Liver (tissue), 9 donors: ENCODE data around the gene LRRC2. TPM values are rescaled to one million over a fixed set of nuclear protein-coding genes. Genes with fewer than 3 reads are reported as not detected.
A peak's percentile ranks its signal among the peaks of the same experiment; 100 is the strongest.

Experiments
- DNase-seq: peaks from one replicate; pipeline ENCODE4 v3.0.0-alpha.2; 2017; ENCODE audit warnings: low spot score
- H3K27ac ChIP-seq, 2 donors: one replicate each; pipeline ENCODE4 v1.7.0; 2013; ENCODE audit warnings: inconsistent platforms in 2 of 2, low read length in 2 of 2, control low read depth in 1 of 2, low read depth in 1 of 2, mild to moderate bottlenecking in 1 of 2
- H3K27me3 ChIP-seq, 4 donors: one replicate each; pipeline versions ENCODE4 v1.6.1 to v1.7.0; 2013; ENCODE audit warnings: low read length in 3 of 4, inconsistent platforms in 1 of 4, mild to moderate bottlenecking in 1 of 4, moderate library complexity in 1 of 4; ENCODE audit not compliant: control insufficient read depth in 4 of 4, insufficient read depth in 4 of 4
- H3K36me3 ChIP-seq, 4 donors: one replicate each; pipeline versions ENCODE4 v1.6.1 to v1.7.0; 2013; ENCODE audit warnings: low read length in 3 of 4, mild to moderate bottlenecking in 3 of 4, low read depth in 1 of 4, moderate library complexity in 1 of 4; ENCODE audit not compliant: control insufficient read depth in 4 of 4, insufficient read depth in 3 of 4
- H3K4me1 ChIP-seq, 4 donors: one replicate each; pipeline versions ENCODE4 v1.6.1 to v1.7.0; 2013; ENCODE audit warnings: low read length in 3 of 4, mild to moderate bottlenecking in 3 of 4, moderate library complexity in 1 of 4; ENCODE audit not compliant: control insufficient read depth in 4 of 4, insufficient read depth in 4 of 4
- H3K4me3 ChIP-seq, 3 donors: one replicate each; pipeline versions ENCODE4 v1.6.1 to v1.7.0; 2013; ENCODE audit warnings: low read length in 3 of 3, control low read depth in 1 of 3, low read depth in 1 of 3, mild to moderate bottlenecking in 1 of 3
- H3K9ac ChIP-seq, 2 donors: one replicate each; pipeline ENCODE4 v1.7.0; 2013; ENCODE audit warnings: low read length in 2 of 2, mild to moderate bottlenecking in 2 of 2, moderate library complexity in 2 of 2, control low read depth in 1 of 2, low read depth in 1 of 2
- H3K9me3 ChIP-seq, 4 donors: one replicate each; pipeline versions ENCODE4 v1.6.1 to v1.7.0; 2013; ENCODE audit warnings: low read length in 3 of 4; ENCODE audit not compliant: control insufficient read depth in 4 of 4
- EGR1 ChIP-seq, 2 donors: IDR thresholded peaks; 2 replicates each; pipeline ENCODE4 v1.6.1; 2016 to 2018; ENCODE audit warnings: antibody characterized with exemption in 2 of 2, low read depth in 2 of 2
- FOXA1 ChIP-seq: IDR thresholded peaks from 2 replicates; pipeline ENCODE4 v1.6.1; 2016; ENCODE audit warnings: antibody characterized with exemption
- FOXA2 ChIP-seq: IDR thresholded peaks from 2 replicates; pipeline ENCODE4 v1.6.1; 2016; ENCODE audit warnings: antibody characterized with exemption
- GABPA ChIP-seq, 2 donors: IDR thresholded peaks in 1 of 2; conservative IDR thresholded peaks in 1 of 2; 2 replicates each; pipeline ENCODE4 v1.6.1; 2016; ENCODE audit warnings: antibody characterized with exemption in 2 of 2, mild to moderate bottlenecking in 1 of 2, moderate library complexity in 1 of 2
- HNF4A ChIP-seq, 2 donors: conservative IDR thresholded peaks; 2 replicates each; pipeline ENCODE4 v1.6.1; 2016; ENCODE audit warnings: antibody characterized with exemption in 2 of 2, mild to moderate bottlenecking in 2 of 2
- HNF4G ChIP-seq: IDR thresholded peaks from 2 replicates; pipeline ENCODE4 v1.6.1; 2016; ENCODE audit warnings: antibody characterized with exemption
- JUND ChIP-seq, 2 donors: IDR thresholded peaks; 2 replicates each; pipeline ENCODE4 v1.6.1; 2016; ENCODE audit warnings: antibody characterized with exemption in 2 of 2
- NR2F2 ChIP-seq: IDR thresholded peaks from 2 replicates; pipeline ENCODE4 v1.6.1; 2016; ENCODE audit warnings: antibody characterized with exemption
- RAD21 ChIP-seq, 2 donors: IDR thresholded peaks; 2 replicates each; pipeline ENCODE4 v1.6.1; 2016; ENCODE audit warnings: antibody characterized with exemption in 2 of 2, mild to moderate bottlenecking in 2 of 2
- RXRA ChIP-seq, 2 donors: IDR thresholded peaks; 2 replicates each; pipeline ENCODE4 v1.6.1; 2017 to 2018; ENCODE audit warnings: antibody characterized with exemption in 2 of 2, mild to moderate bottlenecking in 1 of 2
- SP1 ChIP-seq: IDR thresholded peaks from 2 replicates; pipeline ENCODE4 v1.6.1; 2018; ENCODE audit warnings: antibody characterized with exemption, mild to moderate bottlenecking
- TAF1 ChIP-seq: conservative IDR thresholded peaks from 2 replicates; pipeline ENCODE4 v1.6.1; 2016; ENCODE audit warnings: antibody characterized with exemption, mild to moderate bottlenecking
- YY1 ChIP-seq: IDR thresholded peaks from 2 replicates; pipeline ENCODE4 v1.6.1; 2016; ENCODE audit warnings: antibody characterized with exemption, mild to moderate bottlenecking
- whole genome bisulfite sequencing: extraction: QIAGEN DNeasy Blood & Tissue Kit; methylation state at CpG from one replicate; pipeline ENCODE4 v1.1.7; 2013; 5-methylcytosine and 5-hydroxymethylcytosine counted together
- polyA plus RNA-seq, 2 donors: library from polyadenylated mRNA; stranded (reverse) in 1 of 2; unstranded in 1 of 2; fragments of 200-250 nt in 1 of 2; fragments of >200 nt in 1 of 2; fragmentation: Nextera tagmentation in 1 of 2; extraction: Ambion mirVana in 1 of 2; gene quantifications; one replicate each; pipeline versions ENCODE4 v1.2.1 to v1.2.3, GENCODE V29; 2013 to 2015
- total RNA-seq, 2 donors: library from RNA; depleted of rRNA; stranded (reverse); fragments of >200 nt; gene quantifications; one replicate each; pipeline ENCODE4 v1.2.3, GENCODE V29; 2014
- TF ChIP-seq, protein P1 (sequence below): IDR thresholded peaks from 2 replicates; pipeline ENCODE4 v1.6.1; 2016; ENCODE audit warnings: antibody characterized with exemption, mild to moderate bottlenecking
- TF ChIP-seq, protein P2 (sequence below): IDR thresholded peaks from 2 replicates; pipeline ENCODE4 v1.6.1; 2016; ENCODE audit warnings: antibody characterized with exemption
- TF ChIP-seq, protein P3 (sequence below): IDR thresholded peaks from 2 replicates; pipeline ENCODE4 v1.6.1; 2016; ENCODE audit warnings: antibody characterized with exemption
- donor health status: healthy.
- donor health status: healthy.
- donor health status: healthy.
- donor health status: healthy.
- donor health status: healthy.

Gene LRRC2
- total and polyA plus RNA-seq, 4 donors = 0.93 to 7.6 (median 4.2) TPM

DNA sequence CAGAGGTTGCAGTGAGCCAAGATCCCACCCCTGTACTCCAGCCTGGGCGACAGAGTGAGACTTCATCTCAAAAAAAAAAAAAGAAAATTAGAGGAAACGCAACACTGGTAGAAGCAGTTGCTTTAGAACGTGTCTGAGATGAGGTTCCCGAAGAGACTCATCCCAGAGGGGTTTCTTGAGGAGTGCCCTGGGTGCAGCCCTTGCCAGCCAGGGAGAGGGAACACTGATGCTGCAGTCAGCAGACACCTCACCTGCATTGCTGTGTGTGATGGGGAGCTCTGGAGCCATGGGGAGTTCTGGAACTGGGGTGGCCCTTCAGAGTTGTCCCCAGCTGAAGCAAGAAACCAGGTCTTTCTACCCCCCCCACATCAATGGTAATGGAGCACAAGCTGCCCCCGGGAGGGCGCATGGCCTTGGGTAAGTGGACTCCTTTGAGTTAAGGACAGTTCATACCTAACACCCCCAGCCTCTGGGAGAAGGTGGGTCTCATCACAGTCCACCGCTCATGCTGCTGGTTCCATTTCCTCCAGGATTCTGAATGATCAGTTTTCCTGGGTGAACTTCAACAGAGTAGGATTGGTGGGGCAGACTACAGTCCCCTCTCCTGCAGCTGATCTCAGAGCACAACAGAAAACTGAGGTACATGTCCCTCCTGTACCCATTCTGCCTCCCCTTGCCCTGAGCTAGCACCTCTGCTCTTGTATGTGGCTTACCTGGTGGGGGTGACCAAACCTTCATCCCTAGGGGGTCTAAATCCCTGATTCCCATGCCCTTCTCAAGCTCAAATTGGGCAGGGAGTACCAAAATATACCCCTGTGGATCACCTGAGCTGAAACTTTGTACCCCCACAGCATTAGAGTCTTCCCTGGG is 18.7 kb upstream of the LRRC2 start:
- Histone ChIP-seq H3K36me3 (no peaks in the 10 kb centered on the region), H3K4me3 (no peak overlapping the region), H3K9ac (no peak overlapping the region), H3K9me3 (no peaks in the 10 kb centered on the region), H3K4me1 (peaks cover 10 to 42% (median 31%) of the 10 kb centered on the region in 4 donors), H3K27me3 (no peaks in the 10 kb centered on the region), H3K27ac (peak overlapping the region; percentile 76 to 90)
- TF ChIP-seq, protein P1, sequence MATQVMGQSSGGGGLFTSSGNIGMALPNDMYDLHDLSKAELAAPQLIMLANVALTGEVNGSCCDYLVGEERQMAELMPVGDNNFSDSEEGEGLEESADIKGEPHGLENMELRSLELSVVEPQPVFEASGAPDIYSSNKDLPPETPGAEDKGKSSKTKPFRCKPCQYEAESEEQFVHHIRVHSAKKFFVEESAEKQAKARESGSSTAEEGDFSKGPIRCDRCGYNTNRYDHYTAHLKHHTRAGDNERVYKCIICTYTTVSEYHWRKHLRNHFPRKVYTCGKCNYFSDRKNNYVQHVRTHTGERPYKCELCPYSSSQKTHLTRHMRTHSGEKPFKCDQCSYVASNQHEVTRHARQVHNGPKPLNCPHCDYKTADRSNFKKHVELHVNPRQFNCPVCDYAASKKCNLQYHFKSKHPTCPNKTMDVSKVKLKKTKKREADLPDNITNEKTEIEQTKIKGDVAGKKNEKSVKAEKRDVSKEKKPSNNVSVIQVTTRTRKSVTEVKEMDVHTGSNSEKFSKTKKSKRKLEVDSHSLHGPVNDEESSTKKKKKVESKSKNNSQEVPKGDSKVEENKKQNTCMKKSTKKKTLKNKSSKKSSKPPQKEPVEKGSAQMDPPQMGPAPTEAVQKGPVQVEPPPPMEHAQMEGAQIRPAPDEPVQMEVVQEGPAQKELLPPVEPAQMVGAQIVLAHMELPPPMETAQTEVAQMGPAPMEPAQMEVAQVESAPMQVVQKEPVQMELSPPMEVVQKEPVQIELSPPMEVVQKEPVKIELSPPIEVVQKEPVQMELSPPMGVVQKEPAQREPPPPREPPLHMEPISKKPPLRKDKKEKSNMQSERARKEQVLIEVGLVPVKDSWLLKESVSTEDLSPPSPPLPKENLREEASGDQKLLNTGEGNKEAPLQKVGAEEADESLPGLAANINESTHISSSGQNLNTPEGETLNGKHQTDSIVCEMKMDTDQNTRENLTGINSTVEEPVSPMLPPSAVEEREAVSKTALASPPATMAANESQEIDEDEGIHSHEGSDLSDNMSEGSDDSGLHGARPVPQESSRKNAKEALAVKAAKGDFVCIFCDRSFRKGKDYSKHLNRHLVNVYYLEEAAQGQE = no peak
- TF ChIP-seq HNF4A (conservative IDR thresholded peaks at IDR 0.05) (no peak), TAF1 (no peak), FOXA1 (no peak), YY1 (no peak), SP1 (no peak), HNF4G (no peak), GABPA (IDR thresholded peaks at IDR 0.05 in 1 of 2, conservative IDR thresholded peaks at IDR 0.05 in 1 of 2) (no peak), EGR1 (IDR thresholded peaks at IDR 0.05; ENCODE audit: low read depth in 2 of 2) (no peak), RAD21 (IDR thresholded peaks at IDR 0.05) (no peak), JUND (IDR thresholded peaks at IDR 0.05) (no peak), RXRA (IDR thresholded peaks at IDR 0.05) (no peak), FOXA2 (no peak)
- TF ChIP-seq, protein P2, sequence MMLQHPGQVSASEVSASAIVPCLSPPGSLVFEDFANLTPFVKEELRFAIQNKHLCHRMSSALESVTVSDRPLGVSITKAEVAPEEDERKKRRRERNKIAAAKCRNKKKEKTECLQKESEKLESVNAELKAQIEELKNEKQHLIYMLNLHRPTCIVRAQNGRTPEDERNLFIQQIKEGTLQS = no peak
- 91% methylated on average over 7 of the region's 7 CpGs for WGBS
- no peak for DNase-seq

DNA sequence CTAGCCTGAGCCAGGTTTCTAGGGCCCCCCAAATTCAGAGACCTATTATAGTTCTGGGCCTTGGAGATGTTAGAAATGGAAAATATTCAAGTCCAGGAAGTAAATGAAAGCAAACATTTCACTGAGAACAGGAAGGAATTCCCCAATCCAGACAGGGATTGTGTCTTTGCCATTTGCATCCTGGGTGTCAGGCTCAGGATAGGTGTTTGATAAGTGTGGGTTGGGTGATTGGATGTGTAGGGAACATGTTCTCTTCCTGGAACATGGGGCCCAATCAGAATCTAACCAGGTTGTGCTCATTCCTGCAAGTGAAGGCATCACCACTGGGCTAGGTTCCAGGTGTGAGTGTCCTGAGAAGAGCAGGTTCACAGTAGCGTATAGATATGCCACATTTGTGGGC is 14.6 kb upstream of the LRRC2 start:
- no peak for DNase-seq
- no peaks in the 10 kb centered on the region for H3K36me3 ChIP-seq
- H3K27ac ChIP-seq = no peak overlapping the region
- H3K9me3 ChIP-seq = no peaks in the 10 kb centered on the region
- H3K27me3 ChIP-seq = no peaks in the 10 kb centered on the region
- TF ChIP-seq TAF1 (no peak), NR2F2 (no peak)
- WGBS = 96% methylated on average over 1 of the region's 1 CpG
- peaks cover 6 to 37% (median 27%) of the 10 kb centered on the region in 4 donors for H3K4me1 ChIP-seq
- no peak overlapping the region for H3K9ac ChIP-seq
- H3K4me3 ChIP-seq = no peak overlapping the region

DNA sequence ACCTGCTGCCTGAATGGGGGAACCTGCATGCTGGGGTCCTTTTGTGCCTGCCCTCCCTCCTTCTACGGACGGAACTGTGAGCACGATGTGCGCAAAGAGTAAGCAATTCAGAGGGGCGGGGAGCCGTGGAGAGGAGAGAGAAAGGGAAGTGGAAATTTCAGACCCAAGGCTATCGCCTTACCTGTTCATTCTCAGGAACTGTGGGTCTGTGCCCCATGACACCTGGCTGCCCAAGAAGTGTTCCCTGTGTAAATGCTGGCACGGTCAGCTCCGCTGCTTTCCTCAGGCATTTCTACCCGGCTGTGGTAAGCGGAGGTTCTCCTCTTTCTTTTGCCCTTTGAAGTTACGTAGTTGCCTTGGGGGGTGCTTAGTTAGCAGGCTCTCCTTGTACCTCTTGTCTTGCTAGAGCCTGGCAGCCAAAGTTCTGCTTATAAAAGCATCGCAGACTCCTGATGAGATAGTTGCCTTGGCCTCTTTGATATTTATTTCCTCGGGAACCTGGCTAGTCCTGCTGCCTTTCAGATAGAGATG is 13.7 kb upstream of the LRRC2 start:
- Histone ChIP-seq H3K4me1 (peaks cover 12 to 34% (median 20%) of the 10 kb centered on the region in 4 donors), H3K27ac (no peak overlapping the region), H3K9ac (no peak overlapping the region), H3K36me3 (no peaks in the 10 kb centered on the region), H3K27me3 (no peaks in the 10 kb centered on the region), H3K9me3 (no peaks in the 10 kb centered on the region), H3K4me3 (no peak overlapping the region)
- 70% methylated on average over 14 of the region's 14 CpGs for WGBS
- no peak for DNase-seq
- TF ChIP-seq RAD21 (IDR thresholded peaks at IDR 0.05) = no peak
- no peak for TF ChIP-seq HNF4G
- TF ChIP-seq, protein P3, sequence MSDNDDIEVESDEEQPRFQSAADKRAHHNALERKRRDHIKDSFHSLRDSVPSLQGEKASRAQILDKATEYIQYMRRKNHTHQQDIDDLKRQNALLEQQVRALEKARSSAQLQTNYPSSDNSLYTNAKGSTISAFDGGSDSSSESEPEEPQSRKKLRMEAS = no peak
- no peak for TF ChIP-seq RXRA (IDR thresholded peaks at IDR 0.05)
- TF ChIP-seq, protein P2 = no peak
- TF ChIP-seq, protein P1 = no peak
- no peak for TF ChIP-seq SP1
- TF ChIP-seq TAF1 = no peak
- TF ChIP-seq FOXA1 = no peak
